Activated naive CD8-positive, alpha-beta T cell treated with anti-CD3 and anti-CD28 coated beads, Interleukin-2, amount 10 ng/mL, durations not matched to agents 7 days and 5 days (primary cell): ENCODE data around the gene IAPP. TPM values are rescaled to one million over a fixed set of nuclear protein-coding genes. Genes with fewer than 3 reads are reported as not detected.
"Not testable (repeated sequence)": the region's sequence is repeated elsewhere in the genome, so short reads cannot be mapped to it uniquely, and the experiment has no call there.

Source experiments
- ATAC-seq: fragments of 150-1000 bp; cut with Tn5 transposase; one replicate; pipeline ENCODE4 v1.10.0; 2021; ENCODE audit warnings: low read depth, moderate library complexity
- POLR2A ChIA-PET: fragments of 350-600 bp; sonication (Branson Sonifier 250); formaldehyde crosslinking; loops from one replicate; lab custom pipeline; 2021; ENCODE audit warnings: antibody characterized with exemption; lab: Charles Lee
- DNase-seq: peaks from one replicate; pipeline ENCODE4 v3.0.0; 2021
- H3K27ac Mint-ChIP-seq: one replicate; pipeline ENCODE4 v1.8.0; 2022; ENCODE audit warnings: mild to moderate bottlenecking, mixed read lengths
- H3K27me3 Mint-ChIP-seq: one replicate; pipeline ENCODE4 v1.8.0; 2022; ENCODE audit warnings: mild to moderate bottlenecking, moderate library complexity, mixed read lengths
- H3K36me3 Mint-ChIP-seq: one replicate; pipeline ENCODE4 v1.8.0; 2021; ENCODE audit warnings: mild to moderate bottlenecking, mixed read lengths
- H3K4me1 Mint-ChIP-seq: one replicate; pipeline ENCODE4 v1.8.0; 2021; ENCODE audit warnings: mixed read lengths
- H3K4me3 Mint-ChIP-seq: one replicate; pipeline ENCODE4 v1.8.0; 2022; ENCODE audit warnings: mild to moderate bottlenecking, moderate library complexity, mixed read lengths
- H3K9me3 Mint-ChIP-seq: one replicate; pipeline ENCODE4 v1.8.0; 2021; ENCODE audit warnings: mixed read lengths
- total RNA-seq, 2 experiments: library from RNA; stranded (reverse); gene quantifications; one replicate each; pipeline ENCODE4 v1.2.3, GENCODE V29; 2021

The IAPP gene
- total RNA-seq, 2 experiments from 2014 or later = not detected

- DNase-seq (no peak), ATAC-seq (no peak)
- Mint-ChIP-seq H3K36me3 (no peaks in the 10 kb centered on the region), H3K4me3 (no peak overlapping the region), H3K4me1 (no peaks in the 10 kb centered on the region), H3K27me3 (peaks cover 5% of the 10 kb centered on the region), H3K27ac (no peak overlapping the region), H3K9me3 (no peaks in the 10 kb centered on the region)
- POLR2A ChIA-PET = no interaction called here
Observed at GRCh38 chr12:21346542-21347205, 26.0 kb upstream of the IAPP start.

- POLR2A ChIA-PET = no interaction called here
Observed at GRCh38 chr12:21350975-21351374, 21.7 kb upstream of the IAPP start.

GRCh38 chr12:21353487-21353886 lies 19.2 kb upstream of the IAPP start:
- Mint-ChIP-seq H3K27me3 (peaks cover 8% of the 10 kb centered on the region), H3K27ac (no peak overlapping the region), H3K4me1 (no peaks in the 10 kb centered on the region), H3K4me3 (no peak overlapping the region), H3K9me3 (no peaks in the 10 kb centered on the region), H3K36me3 (no peaks in the 10 kb centered on the region)
- POLR2A ChIA-PET = no interaction called here
- ATAC-seq (no peak), DNase-seq (no peak)

More at GRCh38 chr12:21350975-21351374, 21.7 kb upstream of the IAPP start:
- Mint-ChIP-seq H3K4me3 (no peak overlapping the region), H3K4me1 (no peaks in the 10 kb centered on the region), H3K27ac (no peak overlapping the region), H3K9me3 (no peaks in the 10 kb centered on the region), H3K27me3 (peaks cover 12% of the 10 kb centered on the region), H3K36me3 (no peaks in the 10 kb centered on the region)
- ATAC-seq = no peak
- no peak for DNase-seq

DNA sequence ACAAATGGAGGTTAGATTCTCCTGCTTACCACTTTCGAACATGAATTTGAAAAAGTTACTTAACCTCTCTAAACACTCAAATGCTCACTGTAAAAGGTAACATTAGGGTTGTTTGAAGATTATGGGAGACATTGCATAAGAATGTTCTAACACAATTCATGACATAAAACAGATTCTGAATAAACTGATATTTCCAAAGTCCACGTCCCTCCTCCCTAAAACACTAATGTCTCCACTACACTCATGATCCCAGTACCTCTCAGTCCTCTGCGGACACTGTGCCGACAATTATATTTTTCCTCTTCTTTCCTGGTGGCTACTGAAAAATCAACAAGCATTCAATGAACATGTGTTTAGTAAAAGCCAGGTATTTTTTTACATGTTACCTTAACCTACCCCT lies 18.8 kb upstream of the IAPP start:
- ATAC-seq (no peak), DNase-seq (no peak)
- no peak overlapping the region for H3K27ac Mint-ChIP-seq
- H3K4me3 Mint-ChIP-seq = no peak overlapping the region
- peaks cover 7% of the 10 kb centered on the region for H3K27me3 Mint-ChIP-seq
- H3K9me3 Mint-ChIP-seq = no peaks in the 10 kb centered on the region
- H3K4me1 Mint-ChIP-seq = no peaks in the 10 kb centered on the region
- POLR2A ChIA-PET = no interaction called here
- H3K36me3 Mint-ChIP-seq = no peaks in the 10 kb centered on the region

DNA sequence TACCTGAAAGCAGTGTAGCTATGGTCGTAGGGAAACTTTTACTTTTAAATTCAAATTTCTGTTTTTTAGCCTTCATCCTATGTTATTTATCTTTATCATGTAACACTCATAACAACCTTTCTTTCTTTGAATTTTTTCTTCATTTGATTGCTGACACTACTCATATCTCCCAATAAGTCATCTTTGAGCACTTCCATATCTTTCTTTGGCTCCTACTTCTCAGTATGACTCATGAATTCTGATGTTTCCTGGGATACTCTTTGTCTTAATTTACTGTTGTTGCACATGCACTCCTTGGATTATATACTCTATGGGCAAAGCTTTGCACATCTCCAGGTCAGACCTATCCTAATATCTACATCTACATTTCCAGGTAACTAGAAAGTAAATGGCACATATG lies 18.1 kb upstream of the IAPP start:
- Mint-ChIP-seq H3K4me3 (no peak overlapping the region), H3K27me3 (peaks cover 7% of the 10 kb centered on the region), H3K36me3 (no peaks in the 10 kb centered on the region), H3K9me3 (no peaks in the 10 kb centered on the region), H3K27ac (no peak overlapping the region), H3K4me1 (no peaks in the 10 kb centered on the region)
- ATAC-seq (no peak), DNase-seq (no peak)
- POLR2A ChIA-PET = no interaction called here

DNA sequence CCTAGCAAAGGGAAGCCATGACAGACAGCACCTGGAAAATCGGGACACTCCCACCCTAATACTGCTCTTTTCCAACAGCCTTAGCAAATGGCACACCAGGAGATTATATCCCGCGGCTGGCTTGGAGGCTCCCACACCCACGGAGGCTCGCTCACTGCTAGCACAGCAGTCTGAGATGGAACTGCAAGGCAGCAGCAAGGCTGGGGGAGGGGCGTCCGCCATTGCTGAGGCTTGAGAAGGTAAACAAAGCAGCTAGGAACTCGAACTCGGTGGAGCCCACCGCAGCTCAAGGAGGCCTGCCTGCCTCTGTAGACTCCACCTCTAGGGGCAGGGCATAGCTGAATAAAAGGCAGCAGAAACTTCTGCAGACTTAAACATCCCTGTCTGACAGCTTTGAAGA lies 12.1 kb upstream of the IAPP start:
- DNase-seq, H3K4me3 Mint-ChIP-seq, POLR2A ChIA-PET, H3K36me3 Mint-ChIP-seq, H3K4me1 Mint-ChIP-seq, H3K27me3 Mint-ChIP-seq, ATAC-seq, H3K9me3 Mint-ChIP-seq, H3K27ac Mint-ChIP-seq: not testable (repeated sequence)

DNA sequence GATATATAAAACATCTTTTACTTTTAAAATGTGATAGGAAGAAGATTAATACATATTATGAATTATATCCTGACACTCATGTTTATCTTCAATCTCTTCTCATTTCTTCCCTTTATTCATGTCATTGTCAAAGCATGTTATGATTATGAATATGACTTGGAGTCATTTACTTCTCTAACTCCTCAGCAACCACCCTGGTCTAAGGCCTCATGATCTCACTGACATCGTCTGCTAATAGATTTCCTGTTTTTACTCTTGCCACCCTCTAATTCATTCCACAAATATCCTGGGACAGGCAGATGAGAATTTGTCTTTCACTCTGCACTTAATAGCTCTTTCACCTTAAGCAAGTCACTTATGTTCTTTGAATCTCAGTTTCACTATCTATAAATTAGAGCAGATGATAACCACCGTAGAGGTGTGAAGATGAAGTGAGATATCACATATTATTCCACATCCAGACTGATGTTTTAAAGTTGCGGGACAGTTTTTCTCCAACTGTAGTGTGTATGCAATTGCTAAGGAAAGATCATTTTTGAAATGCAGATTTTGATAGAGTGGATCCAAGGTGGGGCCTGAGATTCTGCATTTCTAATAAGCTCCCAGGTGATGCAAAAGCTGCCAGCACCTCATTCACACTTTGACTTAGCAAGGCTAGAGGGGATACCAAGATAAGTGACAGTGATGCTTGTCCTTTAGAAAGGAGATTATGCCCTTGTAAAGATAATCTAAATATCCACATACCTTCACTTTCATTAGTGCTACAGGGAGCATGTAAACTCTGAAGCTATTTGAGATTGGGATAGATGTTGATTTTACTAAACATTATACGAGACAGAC lies 3.3 kb upstream of the IAPP start:
- Mint-ChIP-seq H3K27me3 (peaks cover 5% of the 10 kb centered on the region), H3K4me3 (no peak overlapping the region), H3K27ac (no peak overlapping the region), H3K4me1 (peaks cover 3% of the 10 kb centered on the region), H3K36me3 (no peaks in the 10 kb centered on the region), H3K9me3 (peaks cover 4% of the 10 kb centered on the region)
- DNase-seq = no peak
- ATAC-seq = no peak
- POLR2A ChIA-PET = interaction anchor here (0.6 kb wide), 1 partner anchor 193 kb away, joined by 4 read pairs; no protein-coding TSS in a partner anchor

- no peak for ATAC-seq
- DNase-seq = no peak
- POLR2A ChIA-PET = no interaction called here
- Mint-ChIP-seq H3K27me3 (peaks cover 15% of the 10 kb centered on the region), H3K27ac (no peak overlapping the region), H3K4me1 (peaks cover 3% of the 10 kb centered on the region), H3K36me3 (no peaks in the 10 kb centered on the region), H3K9me3 (no peaks in the 10 kb centered on the region), H3K4me3 (no peak overlapping the region)
Observed at GRCh38 chr12:21370845-21371449, 1.8 kb upstream of the IAPP start.

DNA sequence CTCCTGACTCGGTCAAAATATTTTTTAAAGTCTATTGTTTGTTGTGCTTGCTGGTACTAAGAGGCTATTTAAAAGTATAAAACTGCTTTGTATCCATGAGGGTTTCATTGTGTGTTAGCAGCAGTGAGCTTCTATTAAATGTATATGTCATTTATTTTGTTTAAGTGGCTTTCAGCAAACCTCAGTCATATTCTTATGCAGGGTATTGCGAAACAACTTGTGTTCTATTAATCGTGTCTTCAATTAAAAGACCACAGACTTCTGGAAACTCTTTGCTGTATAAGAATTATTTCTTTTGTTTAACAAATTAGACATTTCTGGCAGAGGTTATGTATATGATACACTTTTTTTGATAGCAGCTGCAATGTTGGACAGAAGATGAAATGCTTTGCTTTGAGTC lies 6.5 kb downstream of the IAPP start:
- peaks cover 19% of the 10 kb centered on the region for H3K27me3 Mint-ChIP-seq
- H3K9me3 Mint-ChIP-seq = no peaks in the 10 kb centered on the region
- no peak overlapping the region for H3K27ac Mint-ChIP-seq
- no peak overlapping the region for H3K4me3 Mint-ChIP-seq
- no peaks in the 10 kb centered on the region for H3K36me3 Mint-ChIP-seq
- no peak for DNase-seq
- H3K4me1 Mint-ChIP-seq = no peaks in the 10 kb centered on the region
- POLR2A ChIA-PET = no interaction called here
- no peak for ATAC-seq

GRCh38 chr12:21381320-21381719 lies 8.6 kb downstream of the IAPP start:
- H3K4me1 Mint-ChIP-seq, H3K36me3 Mint-ChIP-seq, DNase-seq, H3K27me3 Mint-ChIP-seq, H3K4me3 Mint-ChIP-seq, H3K9me3 Mint-ChIP-seq, POLR2A ChIA-PET, ATAC-seq, H3K27ac Mint-ChIP-seq: not testable (repeated sequence)

GRCh38 chr12:21384261-21384660 lies 11.6 kb downstream of the IAPP start:
- Mint-ChIP-seq H3K36me3 (no peaks in the 10 kb centered on the region), H3K9me3 (peaks cover 3% of the 10 kb centered on the region), H3K27me3 (peaks cover 3% of the 10 kb centered on the region), H3K4me1 (no peaks in the 10 kb centered on the region), H3K4me3 (no peak overlapping the region), H3K27ac (no peak overlapping the region)
- DNase-seq = no peak
- ATAC-seq = no peak
- POLR2A ChIA-PET = no interaction called here

- Mint-ChIP-seq H3K27me3 (peaks cover 10% of the 10 kb centered on the region), H3K36me3 (no peaks in the 10 kb centered on the region), H3K4me1 (peaks cover 4% of the 10 kb centered on the region), H3K4me3 (no peak overlapping the region), H3K27ac (no peak overlapping the region), H3K9me3 (peaks cover 3% of the 10 kb centered on the region)
- DNase-seq (no peak), ATAC-seq (no peak)
- POLR2A ChIA-PET = no interaction called here
Observed at GRCh38 chr12:21387174-21387573, 14.5 kb downstream of the IAPP start.

- peaks cover 1% of the 10 kb centered on the region for H3K9me3 Mint-ChIP-seq
- ATAC-seq (no peak), DNase-seq (no peak)
- peaks cover 10% of the 10 kb centered on the region for H3K4me1 Mint-ChIP-seq
- H3K36me3 Mint-ChIP-seq = no peaks in the 10 kb centered on the region
- no peak overlapping the region for H3K27ac Mint-ChIP-seq
- POLR2A ChIA-PET = no interaction called here
- H3K4me3 Mint-ChIP-seq = no peak overlapping the region
- peaks cover 12% of the 10 kb centered on the region for H3K27me3 Mint-ChIP-seq
Observed at GRCh38 chr12:21392384-21392783, 19.7 kb downstream of the IAPP start.
